Gastrocnemius medialis (tissue), 4 donors: ENCODE data around the gene FLT3.

Source experiments
- CTCF ChIP-seq, 5 experiments: fragments of 450-650 bp in 3 of 5; fragments of 200-600 bp in 2 of 5; sonication (generic) in 2 of 5; IDR thresholded peaks in 4 of 5; conservative IDR thresholded peaks in 1 of 5; 1 replicate in 4 of 5; 2 replicates in 1 of 5; pipeline ENCODE4 v1.5.1; 2016 to 2019; ENCODE audit warnings: antibody characterized with exemption in 5 of 5, mild to moderate bottlenecking in 3 of 5, moderate library complexity in 3 of 5
- POLR2A ChIP-seq, 2 donors: fragments of 450-650 bp; IDR thresholded peaks; one replicate each; pipeline ENCODE4 v1.6.1; 2017; ENCODE audit warnings: antibody characterized with exemption in 2 of 2, mild to moderate bottlenecking in 2 of 2, moderate library complexity in 2 of 2

DNA sequence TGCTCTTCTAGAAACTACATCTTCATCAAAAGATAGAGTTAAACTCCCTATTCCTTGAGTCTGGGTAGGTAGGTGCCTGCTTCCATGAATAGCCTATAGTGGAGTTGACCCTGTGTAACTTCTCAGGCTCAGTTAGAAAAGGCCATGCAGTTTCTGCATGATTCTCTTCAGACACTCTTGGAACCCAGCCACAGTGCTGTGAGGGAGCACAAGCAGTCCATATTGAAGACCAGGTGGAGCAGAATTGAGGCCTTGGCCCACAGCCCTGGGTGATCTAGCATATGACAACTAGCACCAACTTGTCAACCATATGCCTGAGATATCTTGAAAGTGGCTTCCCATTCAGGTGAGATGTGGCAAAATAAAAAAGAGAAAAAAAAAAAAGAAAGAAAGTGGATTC is 27.7 kb upstream of the FLT3 start:
- TF ChIP-seq CTCF (IDR thresholded peaks at IDR 0.05 in 4 of 5, conservative IDR thresholded peaks at IDR 0.05 in 1 of 5) (no peak), POLR2A (IDR thresholded peaks at IDR 0.05) (no peak)
